ENCODE measurements around the gene RHOD. TPM values are rescaled to one million over a fixed set of nuclear protein-coding genes. Genes with fewer than 3 reads are reported as not detected.
A peak's percentile ranks its signal among the peaks of the same experiment; 100 is the strongest.

The RHOD gene
- total and polyA plus RNA-seq, 2 donors (not counting 3 experiments of a cell fraction or from before 2014, with no cell fraction given), result 10.6 to 17.9 TPM

DNA sequence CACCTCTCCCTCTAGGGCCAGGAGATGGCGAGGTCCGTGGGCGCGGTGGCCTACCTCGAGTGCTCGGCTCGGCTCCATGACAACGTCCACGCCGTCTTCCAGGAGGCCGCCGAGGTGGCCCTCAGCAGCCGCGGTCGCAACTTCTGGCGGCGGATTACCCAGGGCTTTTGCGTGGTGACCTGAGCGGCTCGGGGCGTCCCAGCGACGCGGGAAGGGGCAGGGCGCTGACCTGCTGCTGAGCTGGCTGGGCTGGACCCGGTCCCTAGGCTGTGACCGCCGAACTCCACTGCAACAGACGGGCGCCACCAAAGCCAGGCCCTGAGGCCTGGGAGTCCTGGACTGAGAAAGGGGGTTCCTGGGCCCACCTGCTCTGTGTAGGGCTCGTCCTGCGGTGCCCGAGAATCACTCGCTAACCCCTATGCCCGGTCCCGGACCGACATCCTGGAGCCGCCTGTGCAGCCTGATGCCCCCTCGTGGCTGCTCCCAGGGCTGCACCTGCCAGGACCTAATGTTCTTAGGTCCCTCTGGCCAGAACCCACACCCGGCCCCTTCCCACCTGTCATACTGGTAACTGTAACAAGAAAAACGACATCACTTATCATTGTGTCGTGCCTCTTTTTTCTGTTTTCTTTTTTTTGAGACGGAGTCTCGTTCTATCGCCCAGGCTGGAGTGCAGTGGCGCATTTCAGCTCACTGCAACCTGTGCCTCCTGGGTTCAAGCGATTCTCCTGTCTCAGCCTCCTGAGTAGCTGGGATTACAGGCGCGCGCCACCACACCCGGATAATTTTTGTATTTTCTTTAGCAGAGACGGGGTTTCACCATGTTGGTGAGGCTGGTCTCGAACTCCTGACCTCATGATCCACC is 15.0 kb downstream of the RHOD start:
- no peak overlapping the region for H3K27ac ChIP-seq (ENCODE audit: insufficient read depth, low read depth, low read length)
- no peaks in the 10 kb centered on the region for H3K9me1 ChIP-seq (replicated peaks; ENCODE audit: control insufficient read depth, extremely low read depth, insufficient read depth, low read length)
- H3K36me3 ChIP-seq (ENCODE audit: control insufficient read depth in 2 of 2, extremely low read depth in 1 of 2, insufficient read depth in 2 of 2, low read length in 2 of 2), result no peaks in the 10 kb centered on the region
- dilution Hi-C loops (cut with MboI; ENCODE audit: extremely low pct_ligation_motif_present, low sequenced_read_pairs), result no loop called here
- H4K20me1 ChIP-seq (replicated peaks; ENCODE audit: control insufficient read depth, extremely low read depth, insufficient read depth, low read length), result no peaks in the 10 kb centered on the region
- ChIA-PET CTCF (interaction anchor here (0.6 to 7.3 kb wide), 9 partner anchors 9 to 229 kb away, joined by 3 to 129 read pairs (median 5); partner anchors contain the start of gene RHOD), POLR2A (no interaction called here)
- H3K4me1 ChIP-seq (ENCODE audit: control insufficient read depth, extremely low read depth, insufficient read depth, low read length), result peaks cover 3% of the 10 kb centered on the region
- BruUV-seq (replicated peaks), result no TSS peak
- peak; percentile 69 for DNase-seq (ENCODE audit: low read depth, low spot score)
- H3K9me3 ChIP-seq (replicated peaks; ENCODE audit: control insufficient read depth, insufficient read depth, low read length), result no peaks in the 10 kb centered on the region
- no peaks in the 10 kb centered on the region for H3K79me2 ChIP-seq (ENCODE audit: control insufficient read depth, insufficient read depth, low read length)
- no peak overlapping the region for H3K9ac ChIP-seq (replicated peaks; ENCODE audit: extremely low read depth, insufficient read depth, low read length)
- TF ChIP-seq, protein P1, sequence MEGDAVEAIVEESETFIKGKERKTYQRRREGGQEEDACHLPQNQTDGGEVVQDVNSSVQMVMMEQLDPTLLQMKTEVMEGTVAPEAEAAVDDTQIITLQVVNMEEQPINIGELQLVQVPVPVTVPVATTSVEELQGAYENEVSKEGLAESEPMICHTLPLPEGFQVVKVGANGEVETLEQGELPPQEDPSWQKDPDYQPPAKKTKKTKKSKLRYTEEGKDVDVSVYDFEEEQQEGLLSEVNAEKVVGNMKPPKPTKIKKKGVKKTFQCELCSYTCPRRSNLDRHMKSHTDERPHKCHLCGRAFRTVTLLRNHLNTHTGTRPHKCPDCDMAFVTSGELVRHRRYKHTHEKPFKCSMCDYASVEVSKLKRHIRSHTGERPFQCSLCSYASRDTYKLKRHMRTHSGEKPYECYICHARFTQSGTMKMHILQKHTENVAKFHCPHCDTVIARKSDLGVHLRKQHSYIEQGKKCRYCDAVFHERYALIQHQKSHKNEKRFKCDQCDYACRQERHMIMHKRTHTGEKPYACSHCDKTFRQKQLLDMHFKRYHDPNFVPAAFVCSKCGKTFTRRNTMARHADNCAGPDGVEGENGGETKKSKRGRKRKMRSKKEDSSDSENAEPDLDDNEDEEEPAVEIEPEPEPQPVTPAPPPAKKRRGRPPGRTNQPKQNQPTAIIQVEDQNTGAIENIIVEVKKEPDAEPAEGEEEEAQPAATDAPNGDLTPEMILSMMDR (IDR thresholded peaks at IDR 0.05; ENCODE audit: extremely low read depth in 1 of 2, insufficient read depth in 1 of 2, low read depth in 1 of 2, low read length in 2 of 2), result peak; percentile 91 to 95
- TF ChIP-seq, protein P2, sequence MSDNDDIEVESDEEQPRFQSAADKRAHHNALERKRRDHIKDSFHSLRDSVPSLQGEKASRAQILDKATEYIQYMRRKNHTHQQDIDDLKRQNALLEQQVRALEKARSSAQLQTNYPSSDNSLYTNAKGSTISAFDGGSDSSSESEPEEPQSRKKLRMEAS (IDR thresholded peaks at IDR 0.05; ENCODE audit: insufficient read depth, insufficient read length), result no peak
- peak overlapping the region; percentile 76 for H2AFZ ChIP-seq (ENCODE audit: low read depth, low read length)
- peak; percentile 93 for FAIRE-seq
- intact Hi-C loops (cut with micrococcal nuclease), result loop anchor here (1.0 kb wide), 2 partner anchors 17 to 377 kb away; no protein-coding TSS in a partner anchor
- H3K27me3 ChIP-seq (ENCODE audit: control insufficient read depth in 2 of 2, insufficient read depth in 2 of 2, low read length in 2 of 2), result no peaks in the 10 kb centered on the region
- H3K4me3 ChIP-seq (replicated peaks in 1 of 3; ENCODE audit: insufficient read depth in 1 of 3, low read depth in 1 of 3, low read length in 3 of 3), result peak overlapping the region in 1 of 3 experiments; percentile 33
- peak overlapping the region; percentile 42 for H3K4me2 ChIP-seq (ENCODE audit: insufficient read depth, low read length)

DNA sequence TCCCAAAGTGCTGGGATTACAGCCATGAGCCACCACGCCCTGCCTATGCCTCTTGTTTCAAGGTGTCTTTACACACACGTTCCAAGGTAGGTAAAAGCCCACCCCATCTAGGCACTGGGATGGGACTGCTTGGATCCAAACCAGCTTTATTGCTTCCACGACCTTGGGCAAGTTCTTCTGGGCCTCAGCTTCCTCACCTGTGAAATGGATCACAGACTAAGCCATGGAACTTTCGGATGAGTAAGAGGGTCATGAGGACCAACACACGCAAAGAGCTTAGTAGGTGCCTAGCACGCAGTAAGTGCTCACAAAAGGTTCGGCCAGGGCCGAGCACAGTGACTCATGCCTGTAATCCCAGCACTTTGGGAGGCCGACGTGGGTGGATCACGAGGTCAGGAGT is 15.6 kb downstream of the RHOD start:
- Histone ChIP-seq H3K9ac (replicated peaks; ENCODE audit: extremely low read depth, insufficient read depth, low read length) (no peak overlapping the region), H3K4me3 (replicated peaks in 1 of 3; ENCODE audit: insufficient read depth in 1 of 3, low read depth in 1 of 3, low read length in 3 of 3) (no peak overlapping the region), H3K27me3 (ENCODE audit: control insufficient read depth in 2 of 2, insufficient read depth in 2 of 2, low read length in 2 of 2) (no peaks in the 10 kb centered on the region), H4K20me1 (replicated peaks; ENCODE audit: control insufficient read depth, extremely low read depth, insufficient read depth, low read length) (no peaks in the 10 kb centered on the region), H3K9me1 (replicated peaks; ENCODE audit: control insufficient read depth, extremely low read depth, insufficient read depth, low read length) (no peaks in the 10 kb centered on the region), H3K4me2 (ENCODE audit: insufficient read depth, low read length) (no peak overlapping the region), H3K9me3 (replicated peaks; ENCODE audit: control insufficient read depth, insufficient read depth, low read length) (no peaks in the 10 kb centered on the region), H2AFZ (ENCODE audit: low read depth, low read length) (no peak overlapping the region), H3K4me1 (ENCODE audit: control insufficient read depth, extremely low read depth, insufficient read depth, low read length) (peaks cover 3% of the 10 kb centered on the region), H3K27ac (ENCODE audit: insufficient read depth, low read depth, low read length) (no peak overlapping the region), H3K79me2 (ENCODE audit: control insufficient read depth, insufficient read depth, low read length) (no peaks in the 10 kb centered on the region), H3K36me3 (ENCODE audit: control insufficient read depth in 2 of 2, extremely low read depth in 1 of 2, insufficient read depth in 2 of 2, low read length in 2 of 2) (no peaks in the 10 kb centered on the region)
- TF ChIP-seq, protein P1 (IDR thresholded peaks at IDR 0.05; ENCODE audit: extremely low read depth in 1 of 2, insufficient read depth in 1 of 2, low read depth in 1 of 2, low read length in 2 of 2), result no peak
- TF ChIP-seq, protein P2 (IDR thresholded peaks at IDR 0.05; ENCODE audit: insufficient read depth, insufficient read length), result no peak
- TF ChIP-seq FOS (IDR thresholded peaks at IDR 0.05; ENCODE audit: borderline replicate concordance, insufficient read depth, low read length), result no peak
- dilution Hi-C loops (cut with MboI; ENCODE audit: extremely low pct_ligation_motif_present, low sequenced_read_pairs), result no loop called here
- FAIRE-seq, result no peak
- ChIA-PET CTCF (interaction anchor here (0.6 to 7.3 kb wide), 9 partner anchors 7 to 433 kb away, joined by 3 to 129 read pairs (median 5); partner anchors contain the start of genes PITPNM1 and RHOD), POLR2A (interaction anchor here (0.7 kb wide), 1 partner anchor 312 kb away, joined by 3 read pairs; no protein-coding TSS in a partner anchor)
- BruUV-seq (replicated peaks), result no TSS peak
- intact Hi-C loops (cut with micrococcal nuclease), result no loop called here
- no peak for DNase-seq (ENCODE audit: low read depth, low spot score)
